Esophagus muscularis mucosa (tissue), 4 donors: ENCODE measurements around the gene AOC2. TPM values are rescaled to one million over a fixed set of nuclear protein-coding genes. Genes with fewer than 3 reads are reported as not detected.
"Not testable (repeated sequence)": the region's sequence is repeated elsewhere in the genome, so short reads cannot be mapped to it uniquely, and the experiment has no call there.

Experiments
- DNase-seq: peaks from one replicate; pipeline ENCODE4 v3.0.0-alpha.2; 2017; ENCODE audit errors: extremely low spot score
- H3K27ac ChIP-seq, 4 donors: fragments of 200-600 bp; sonication (generic); replicated peaks in 1 of 4; 1 replicate in 3 of 4; 2 replicates in 1 of 4; pipeline ENCODE4 v1.5.1; 2016 to 2019; ENCODE audit warnings: mild to moderate bottlenecking in 1 of 4
- H3K27me3 ChIP-seq, 4 donors: fragments of 200-600 bp; sonication (generic); one replicate each; pipeline versions ENCODE4 v1.5.1 to v1.6.0; 2016 to 2019
- H3K36me3 ChIP-seq, 4 donors: fragments of 200-600 bp; sonication (generic); one replicate each; pipeline ENCODE4 v1.5.1; 2016 to 2019
- H3K4me1 ChIP-seq, 4 donors: fragments of 200-600 bp; sonication (generic); one replicate each; pipeline ENCODE4 v1.5.1; 2016 to 2019
- H3K4me3 ChIP-seq, 4 donors: fragments of 200-600 bp; sonication (generic); 1 replicate in 2 of 4; 2 replicates in 2 of 4; pipeline ENCODE4 v1.5.1; 2016 to 2019; ENCODE audit warnings: mild to moderate bottlenecking in 4 of 4, moderate library complexity in 1 of 4
- H3K9me3 ChIP-seq, 4 donors: fragments of 200-600 bp; sonication (generic); 1 replicate in 3 of 4; 2 replicates in 1 of 4; pipeline ENCODE4 v1.5.1; 2016 to 2019
- CTCF ChIP-seq, 3 experiments: fragments of 200-600 bp in 2 of 3; fragments of 450-650 bp in 1 of 3; sonication (generic) in 2 of 3; IDR thresholded peaks; one replicate each; pipeline ENCODE4 v1.5.1; 2017 to 2019; ENCODE audit warnings: antibody characterized with exemption in 3 of 3, mild to moderate bottlenecking in 2 of 3, moderate library complexity in 1 of 3
- EP300 ChIP-seq: sonication (generic); formaldehyde crosslinking; IDR thresholded peaks from one replicate; pipeline ENCODE4 v1.6.1; 2017; ENCODE audit warnings: antibody characterized with exemption
- POLR2A ChIP-seq: fragments of 450-650 bp; IDR thresholded peaks from one replicate; pipeline ENCODE4 v1.6.1; 2017; ENCODE audit warnings: antibody characterized with exemption, moderate library complexity, mild to moderate bottlenecking, low read depth
- POLR2AphosphoS5 ChIP-seq, 2 donors: sonication (generic); formaldehyde crosslinking; IDR thresholded peaks; one replicate each; pipeline ENCODE4 v1.6.1; 2017; ENCODE audit warnings: antibody characterized with exemption in 2 of 2
- WGBS: methylation state at CpG from one replicate; pipeline ENCODE4 v1.1.5; 2018; 5-methylcytosine and 5-hydroxymethylcytosine counted together
- intact Hi-C: fragments of 100-400 bp; cut with DNase I; formaldehyde crosslinking; loops from one replicate; pipeline ENCODE4 v1.15.1; 2023
- total RNA-seq, 4 donors: library from RNA; depleted of rRNA; stranded (reverse); fragments of >200 nt; gene quantifications; one replicate each; pipeline versions ENCODE4 v1.1.0 to v1.2.1, GENCODE V29; 2016

The AOC2 gene
- total RNA-seq, 4 donors from 2014 or later: 0.66 to 2.0 (median 1.4) TPM

- no peak overlapping the region for H3K27ac ChIP-seq
- 92% methylated on average over 3 of the region's 4 CpGs for WGBS
- no peak for TF ChIP-seq POLR2A
- no peak for TF ChIP-seq CTCF (IDR thresholded peaks at IDR 0.05)
- no peak for TF ChIP-seq POLR2AphosphoS5 (IDR thresholded peaks at IDR 0.05)
- no peak for TF ChIP-seq EP300
- DNase-seq: no peak
- H3K36me3 ChIP-seq: peaks cover 0 to 62% (median 27%) of the 10 kb centered on the region in 4 donors
- no peaks in the 10 kb centered on the region for H3K4me1 ChIP-seq
- no peak overlapping the region for H3K4me3 ChIP-seq
- intact Hi-C loops: no loop called here
- H3K27me3 ChIP-seq: no peaks in the 10 kb centered on the region
- H3K9me3 ChIP-seq: no peaks in the 10 kb centered on the region
Observed at GRCh38 chr17:42871647-42872046, 27.3 kb downstream of the AOC2 start.

GRCh38 chr17:42872251-42872965, 28.0 kb downstream of the AOC2 start:
- Histone ChIP-seq H3K27me3 (no peaks in the 10 kb centered on the region), H3K36me3 (peaks cover 0 to 63% (median 23%) of the 10 kb centered on the region in 4 donors), H3K27ac (no peak overlapping the region), H3K9me3 (no peaks in the 10 kb centered on the region), H3K4me3 (no peak overlapping the region), H3K4me1 (no peaks in the 10 kb centered on the region)
- intact Hi-C loops: no loop called here
- no peak for TF ChIP-seq POLR2AphosphoS5 (IDR thresholded peaks at IDR 0.05)
- no peak for TF ChIP-seq CTCF (IDR thresholded peaks at IDR 0.05)
- TF ChIP-seq EP300: no peak
- TF ChIP-seq POLR2A: no peak
- DNase-seq: no peak
- 92% methylated on average over 10 of the region's 13 CpGs for WGBS

- Histone ChIP-seq H3K36me3 (peaks cover 0 to 56% (median 20%) of the 10 kb centered on the region in 4 donors), H3K4me1 (no peaks in the 10 kb centered on the region)
- whole genome bisulfite sequencing: 93% methylated on average over 5 of the region's 6 CpGs
Observed at GRCh38 chr17:42873315-42873714, 28.9 kb downstream of the AOC2 start.

GRCh38 chr17:42873932-42874695, 29.7 kb downstream of the AOC2 start:
- 80% methylated on average over 5 of the region's 12 CpGs for WGBS
- intact Hi-C loops, H3K27me3 ChIP-seq, H3K9me3 ChIP-seq, DNase-seq, H3K4me1 ChIP-seq, H3K4me3 ChIP-seq, H3K27ac ChIP-seq: not testable (repeated sequence)
- H3K36me3 ChIP-seq: peaks cover 0 to 48% (median 14%) of the 10 kb centered on the region in 4 donors

More at GRCh38 chr17:42873315-42873714, 28.9 kb downstream of the AOC2 start:
- TF ChIP-seq POLR2AphosphoS5 (IDR thresholded peaks at IDR 0.05) (no peak), CTCF (IDR thresholded peaks at IDR 0.05) (no peak), EP300 (no peak), POLR2A (no peak)
- no peaks in the 10 kb centered on the region for H3K9me3 ChIP-seq
- H3K27me3 ChIP-seq: no peaks in the 10 kb centered on the region
- no peak for DNase-seq
- H3K27ac ChIP-seq: no peak overlapping the region
- no peak overlapping the region for H3K4me3 ChIP-seq
- intact Hi-C loops: no loop called here

GRCh38 chr17:42877037-42877436, 32.7 kb downstream of the AOC2 start:
- no peak for DNase-seq
- H3K27me3 ChIP-seq: no peaks in the 10 kb centered on the region
- peaks cover 0 to 28% (median 8%) of the 10 kb centered on the region in 4 donors for H3K36me3 ChIP-seq
- H3K4me1 ChIP-seq: peaks cover 0 to 4% (median 0%) of the 10 kb centered on the region in 4 donors
- H3K27ac ChIP-seq: no peak overlapping the region
- WGBS: 90% methylated on average over 10 of the region's 10 CpGs
- intact Hi-C loops: no loop called here
- no peak overlapping the region for H3K4me3 ChIP-seq
- TF ChIP-seq POLR2A: no peak
- H3K9me3 ChIP-seq: no peaks in the 10 kb centered on the region
